IMR-90 (cell line): Measurements from ENCODE around the gene MPP2. TPM values are rescaled to one million over a fixed set of nuclear protein-coding genes. Genes with fewer than 3 reads are reported as not detected.

Experiments used
- ATAC-seq: fragments of 200-7000 bp; cut with Tn5 transposase; 2 replicates; pipeline ENCODE4 v1.9.1; 2020; ENCODE audit warnings: low read depth, mild to moderate bottlenecking, moderate library complexity
- BruUV-seq: library from RNA; stranded (reverse); fragments of 400-500 nt; replicated peaks from 2 replicates; lab custom pipeline; 2021; lab: Mats Ljungman, UMichigan
- CTCF ChIA-PET: fragments of 300-600 bp; formaldehyde crosslinking; extraction: SDS; loops from one replicate; lab custom pipeline; 2021; ENCODE audit warnings: antibody characterized with exemption; lab: Yijun Ruan, JAX
- POLR2A ChIA-PET: fragments of 300-600 bp; sonication (Branson Sonifier 250); formaldehyde crosslinking; loops from one replicate; lab custom pipeline; 2022; ENCODE audit warnings: antibody characterized with exemption; ENCODE audit not compliant: unreplicated experiment; lab: Charles Lee
- DNase-seq: peaks from one replicate; pipeline ENCODE4 v3.0.0; 2013
- H2AFZ ChIP-seq: replicated peaks from 2 replicates; pipeline ENCODE3; 2013; ENCODE audit warnings: low read length, mild to moderate bottlenecking; ENCODE audit not compliant: poor library complexity
- H2AK5ac ChIP-seq: 2 replicates; pipeline ENCODE4 v1.6.1; 2013; ENCODE audit warnings: low read depth, low read length, inconsistent platforms
- H2AK9ac ChIP-seq: replicated peaks from 2 replicates; pipeline ENCODE3; 2013; ENCODE audit warnings: mild to moderate bottlenecking, low read depth, low read length, moderate library complexity; ENCODE audit not compliant: poor library complexity
- H2BK120ac ChIP-seq: 2 replicates; pipeline ENCODE4 v1.6.1; 2013; ENCODE audit warnings: low read depth, low read length, inconsistent platforms
- H2BK15ac ChIP-seq: 3 replicates; pipeline ENCODE4 v1.6.1; 2013; ENCODE audit warnings: low read depth, low read length, inconsistent platforms
- H2BK20ac ChIP-seq: 2 replicates; pipeline ENCODE4 v1.6.1; 2013; ENCODE audit warnings: low read depth, mild to moderate bottlenecking, inconsistent platforms, low read length, moderate library complexity
- H2BK5ac ChIP-seq: 2 replicates; pipeline ENCODE4 v1.6.1; 2013; ENCODE audit warnings: mild to moderate bottlenecking, low read depth, low read length, inconsistent platforms; ENCODE audit not compliant: poor library complexity, severe bottlenecking
- H3K14ac ChIP-seq: replicated peaks from 2 replicates; pipeline ENCODE4 v1.6.1; 2013; ENCODE audit warnings: low read depth, low read length, inconsistent platforms
- H3K18ac ChIP-seq: 2 replicates; pipeline ENCODE4 v1.6.1; 2013; ENCODE audit warnings: low read depth, low read length, control low read depth
- H3K23ac ChIP-seq: 2 replicates; pipeline ENCODE4 v1.6.1; 2013; ENCODE audit warnings: low read depth, low read length, inconsistent platforms
- H3K27ac ChIP-seq: 2 replicates; pipeline ENCODE4 v1.5.1; 2013; ENCODE audit warnings: mild to moderate bottlenecking, control low read depth, low read length; ENCODE audit not compliant: insufficient read depth
- H3K27me3 ChIP-seq: 2 replicates; pipeline ENCODE4 v1.6.1; 2013; ENCODE audit warnings: low read length; ENCODE audit not compliant: control insufficient read depth, insufficient read depth
- H3K36me3 ChIP-seq: 2 replicates; pipeline ENCODE4 v1.6.1; 2013; ENCODE audit warnings: low read length, mixed read lengths; ENCODE audit not compliant: control insufficient read depth, insufficient read depth
- H3K4ac ChIP-seq: 2 replicates; pipeline ENCODE4 v1.6.1; 2013; ENCODE audit warnings: low read depth, low read length, inconsistent platforms
- H3K4me1 ChIP-seq: 2 replicates; pipeline ENCODE4 v1.6.1; 2013; ENCODE audit warnings: low read length, mixed read lengths; ENCODE audit not compliant: control insufficient read depth, insufficient read depth
- H3K4me2 ChIP-seq: 2 replicates; pipeline ENCODE4 v1.6.1; 2013; ENCODE audit warnings: low read depth, mild to moderate bottlenecking, control low read depth, low read length, moderate library complexity
- H3K4me3 ChIP-seq: 2 replicates; pipeline ENCODE4 v1.5.1; 2013; ENCODE audit warnings: low read depth, mild to moderate bottlenecking, control low read depth, low read length, moderate library complexity; ENCODE audit not compliant: insufficient read depth
- H3K56ac ChIP-seq: 2 replicates; pipeline ENCODE4 v1.6.1; 2013; ENCODE audit warnings: low read length, inconsistent platforms; ENCODE audit not compliant: insufficient read depth; ENCODE audit errors: extremely low read depth
- H3K79me1 ChIP-seq, 2 experiments: 2 replicates each; pipeline ENCODE4 v1.6.1; 2013; ENCODE audit warnings: low read length in 2 of 2, inconsistent platforms in 1 of 2, low read depth in 1 of 2
- H3K9ac ChIP-seq: 2 replicates; pipeline ENCODE4 v1.6.1; 2013; ENCODE audit warnings: low read depth, low read length, control low read depth
- H3K9me1 ChIP-seq: 2 replicates; pipeline ENCODE4 v1.6.1; 2013; ENCODE audit warnings: low read length, inconsistent platforms; ENCODE audit not compliant: insufficient read depth
- H3K9me3 ChIP-seq: 2 replicates; pipeline ENCODE4 v1.6.1; 2013; ENCODE audit warnings: low read length; ENCODE audit not compliant: control insufficient read depth, insufficient read depth
- H4K20me1 ChIP-seq: 2 replicates; pipeline ENCODE4 v1.6.1; 2013; ENCODE audit warnings: low read length, inconsistent platforms; ENCODE audit not compliant: insufficient read depth
- H4K5ac ChIP-seq: 2 replicates; pipeline ENCODE4 v1.6.1; 2013; ENCODE audit warnings: mild to moderate bottlenecking, low read depth, low read length, control low read depth
- H4K8ac ChIP-seq, 2 experiments: 2 replicates each; pipeline ENCODE4 v1.6.1; 2013; ENCODE audit warnings: low read depth in 2 of 2, low read length in 2 of 2, control low read depth in 1 of 2, inconsistent platforms in 1 of 2
- H4K91ac ChIP-seq: 2 replicates; pipeline ENCODE4 v1.6.1; 2013; ENCODE audit warnings: low read depth, low read length, inconsistent platforms; ENCODE audit not compliant: insufficient read depth
- BHLHE40 ChIP-seq: fragments of 150-350 bp; IDR thresholded peaks from 2 replicates; pipeline ENCODE4 v1.6.1; 2016; ENCODE audit warnings: mild to moderate bottlenecking, low read depth, low read length
- CEBPB ChIP-seq: IDR thresholded peaks from 2 replicates; pipeline ENCODE4 v1.6.1; 2012; ENCODE audit warnings: low read depth, low read length, improper control_type of control experiment
- CHD1 ChIP-seq: IDR thresholded peaks from 2 replicates; pipeline ENCODE4 v1.6.1; 2012; ENCODE audit warnings: low read depth, low read length, improper control_type of control experiment
- FOS ChIP-seq: fragments of 150-350 bp; IDR thresholded peaks from 2 replicates; pipeline ENCODE4 v1.6.1; 2016; ENCODE audit warnings: low read depth, low read length
- MAFK ChIP-seq: IDR thresholded peaks from 2 replicates; pipeline ENCODE4 v1.6.1; 2012; ENCODE audit warnings: low read depth, low read length, improper control_type of control experiment
- MAZ ChIP-seq: IDR thresholded peaks from 2 replicates; pipeline ENCODE4 v1.6.1; 2012; ENCODE audit warnings: low read depth, mild to moderate bottlenecking, low read length, improper control_type of control experiment, moderate library complexity, borderline replicate concordance
- MXI1 ChIP-seq: IDR thresholded peaks from 2 replicates; pipeline ENCODE4 v1.6.1; 2012; ENCODE audit warnings: low read depth, mild to moderate bottlenecking, low read length, moderate library complexity, borderline replicate concordance
- RAD21 ChIP-seq: IDR thresholded peaks from 2 replicates; pipeline ENCODE4 v1.6.1; 2012; ENCODE audit warnings: low read length, improper control_type of control experiment
- RCOR1 ChIP-seq: IDR thresholded peaks from 2 replicates; pipeline ENCODE4 v1.6.1; 2012; ENCODE audit warnings: mild to moderate bottlenecking, low read length, improper control_type of control experiment; ENCODE audit not compliant: insufficient replicate concordance
- RFX5 ChIP-seq: IDR thresholded peaks from 2 replicates; pipeline ENCODE4 v1.8.0; 2012; ENCODE audit warnings: low read depth, mild to moderate bottlenecking, low read length, moderate library complexity
- USF2 ChIP-seq: fragments of 150-350 bp; IDR thresholded peaks from 2 replicates; pipeline ENCODE4 v1.6.1; 2017; ENCODE audit warnings: mild to moderate bottlenecking, antibody characterized with exemption, low read length, low read depth
- WGBS, 2 experiments: methylation state at CpG; one replicate each; pipeline versions ENCODE4 v1.1.5 to v1.1.7; 2013; ENCODE audit warnings: missing lambda C conversion rate in 2 of 2; ENCODE audit not compliant: insufficient read length in 1 of 2; ENCODE audit errors: extremely low coverage in 2 of 2; 5-methylcytosine and 5-hydroxymethylcytosine counted together
- dilution Hi-C: fragments of 300-500 bp; cut with HindIII; formaldehyde crosslinking; loops from one replicate; pipeline ENCODE4 v1.14.3; 2018; ENCODE audit warnings: low sequenced_read_pairs; ENCODE audit not compliant: unreplicated experiment
- in situ Hi-C: fragments of 300-500 bp; cut with MboI; formaldehyde crosslinking; loops from 3 replicates; pipeline ENCODE4 v1.14.3; 2019; ENCODE audit warnings: low sequenced_read_pairs, inconsistent platforms, mixed read lengths
- intact Hi-C: fragments of 100-400 bp; cut with micrococcal nuclease; formaldehyde crosslinking; loops from 2 replicates; pipeline ENCODE4 v1.10.0; 2022
- polyA plus RNA-seq, 3 experiments: library from polyadenylated mRNA; depleted of rRNA; stranded (reverse); fragments of >200 nt; gene quantifications; 2 replicates each; pipeline ENCODE4 v1.2.3, GENCODE V29; 2012; ENCODE audit warnings: low replicate concordance in 1 of 3
- total RNA-seq: library from RNA; depleted of rRNA; stranded (reverse); fragments of >200 nt; gene quantifications from 2 replicates; pipeline ENCODE4 v1.2.3, GENCODE V29; 2012
- TF ChIP-seq, protein P1 (sequence below): fragments of 150-350 bp; IDR thresholded peaks from 2 replicates; pipeline ENCODE4 v1.6.1; 2016; ENCODE audit warnings: low read depth, mild to moderate bottlenecking, low read length, moderate library complexity, borderline replicate concordance

The MPP2 gene
- total and polyA plus RNA-seq, 2 of the 4 experiments (the other 2 are of a cell fraction): 3.2 to 3.8 TPM

GRCh38 chr17:43841282-43841681, 66.1 kb downstream of the MPP2 start:
- H2AFZ ChIP-seq: no peak overlapping the region
- H4K20me1 ChIP-seq: no peaks in the 10 kb centered on the region
- H3K79me1 ChIP-seq: no peaks in the 10 kb centered on the region
- H4K91ac ChIP-seq: no peak overlapping the region
- H3K9ac ChIP-seq: no peak overlapping the region
- no peak overlapping the region for H3K23ac ChIP-seq
- H3K56ac ChIP-seq: no peak overlapping the region
- H3K36me3 ChIP-seq: no peaks in the 10 kb centered on the region
- H2BK20ac ChIP-seq: no peak overlapping the region
- no peak for ATAC-seq
- no peak overlapping the region for H2BK120ac ChIP-seq
- WGBS, 2 experiments: no CpG with 5 or more reads among the region's 4 CpGs
- H3K9me1 ChIP-seq: 0 out of 2 replicates have a peak, but pooled peaks cover 3% of the 10 kb centered on the region
- ChIA-PET CTCF (interaction anchor here (1.1 kb wide), 2 partner anchors 9 to 22 kb away, joined by 3 to 5 read pairs; no protein-coding TSS in a partner anchor), POLR2A (no interaction called here)
- in situ Hi-C loops: no loop called here
- H2BK5ac ChIP-seq: no peak overlapping the region
- no TSS peak for BruUV-seq
- no peak overlapping the region for H3K14ac ChIP-seq
- no peak overlapping the region for H3K27ac ChIP-seq
- no peaks in the 10 kb centered on the region for H3K9me3 ChIP-seq
- no peak overlapping the region for H3K4ac ChIP-seq
- no peak overlapping the region for H2AK5ac ChIP-seq
- no peak overlapping the region for H4K8ac ChIP-seq
- no peak for DNase-seq
- TF ChIP-seq BHLHE40 (no peak), MXI1 (no peak), RAD21 (no peak), MAFK (no peak), USF2 (no peak), CHD1 (no peak), MAZ (no peak), FOS (no peak), CEBPB (no peak), RFX5 (no peak), RCOR1 (no peak)
- TF ChIP-seq, protein P1, sequence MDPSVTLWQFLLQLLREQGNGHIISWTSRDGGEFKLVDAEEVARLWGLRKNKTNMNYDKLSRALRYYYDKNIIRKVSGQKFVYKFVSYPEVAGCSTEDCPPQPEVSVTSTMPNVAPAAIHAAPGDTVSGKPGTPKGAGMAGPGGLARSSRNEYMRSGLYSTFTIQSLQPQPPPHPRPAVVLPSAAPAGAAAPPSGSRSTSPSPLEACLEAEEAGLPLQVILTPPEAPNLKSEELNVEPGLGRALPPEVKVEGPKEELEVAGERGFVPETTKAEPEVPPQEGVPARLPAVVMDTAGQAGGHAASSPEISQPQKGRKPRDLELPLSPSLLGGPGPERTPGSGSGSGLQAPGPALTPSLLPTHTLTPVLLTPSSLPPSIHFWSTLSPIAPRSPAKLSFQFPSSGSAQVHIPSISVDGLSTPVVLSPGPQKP: no peak
- dilution Hi-C loops: no loop called here
- no peak overlapping the region for H3K18ac ChIP-seq
- no peak overlapping the region for H2BK15ac ChIP-seq
- H3K4me3 ChIP-seq: no peak overlapping the region
- peaks cover 9% of the 10 kb centered on the region for H3K27me3 ChIP-seq
- no peaks in the 10 kb centered on the region for H3K4me1 ChIP-seq
- H2AK9ac ChIP-seq: no peak overlapping the region
- H4K5ac ChIP-seq: no peak overlapping the region
- intact Hi-C loops: no loop called here
- no peak overlapping the region for H3K4me2 ChIP-seq
